Measurements from ENCODE around the gene GRIN1. TPM values are rescaled to one million over a fixed set of nuclear protein-coding genes. Genes with fewer than 3 reads are reported as not detected.

GRIN1 gene
- polyA plus RNA-seq, 2 of the 4 experiments (the other 2 are of a cell fraction) = 0.13 to 0.45 TPM

DNA sequence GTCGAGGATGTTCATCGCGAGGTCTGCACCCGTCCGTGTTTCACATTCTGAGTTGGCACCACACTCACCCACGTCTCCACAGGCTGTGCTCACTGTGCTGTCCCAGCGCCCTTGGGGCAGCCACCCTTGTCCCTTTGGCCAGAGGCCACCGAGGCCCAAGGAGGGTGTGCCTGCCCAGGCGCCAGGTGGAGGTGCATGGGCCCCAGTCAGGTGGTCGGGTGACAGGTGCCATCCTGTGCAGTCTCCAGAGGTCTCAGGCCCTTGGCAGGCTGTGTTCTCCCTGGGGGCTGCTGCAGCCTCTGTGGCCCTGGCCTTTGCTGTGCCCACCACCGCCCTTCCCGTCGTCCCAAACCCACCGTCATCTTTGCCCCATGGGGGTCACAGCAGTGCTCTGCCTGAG lies 39.7 kb upstream of the GRIN1 start:
- TF ChIP-seq RNF2 (IDR thresholded peaks at IDR 0.05; ENCODE audit: borderline replicate concordance, low read depth) (no peak), HOXB5 (CRISPR knock-in tag; IDR thresholded peaks at IDR 0.05) (no peak), HDAC2 (IDR thresholded peaks at IDR 0.05) (no peak), KDM5A (IDR thresholded peaks at IDR 0.05) (no peak), MYC (IDR thresholded peaks at IDR 0.05; ENCODE audit: borderline replicate concordance, low read length) (no peak), ZFP36 (IDR thresholded peaks at IDR 0.05; ENCODE audit: borderline replicate concordance, partially characterized antibody) (no peak), MAZ (IDR thresholded peaks at IDR 0.05; ENCODE audit: borderline replicate concordance, low read depth, low read length) (no peak), ZSCAN20 (CRISPR knock-in tag; IDR thresholded peaks at IDR 0.05) (no peak), RARB (CRISPR knock-in tag; IDR thresholded peaks at IDR 0.05) (no peak)
- TF ChIP-seq, protein P1, sequence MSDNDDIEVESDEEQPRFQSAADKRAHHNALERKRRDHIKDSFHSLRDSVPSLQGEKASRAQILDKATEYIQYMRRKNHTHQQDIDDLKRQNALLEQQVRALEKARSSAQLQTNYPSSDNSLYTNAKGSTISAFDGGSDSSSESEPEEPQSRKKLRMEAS (IDR thresholded peaks at IDR 0.05) = no peak
- TF ChIP-seq, protein P2, sequence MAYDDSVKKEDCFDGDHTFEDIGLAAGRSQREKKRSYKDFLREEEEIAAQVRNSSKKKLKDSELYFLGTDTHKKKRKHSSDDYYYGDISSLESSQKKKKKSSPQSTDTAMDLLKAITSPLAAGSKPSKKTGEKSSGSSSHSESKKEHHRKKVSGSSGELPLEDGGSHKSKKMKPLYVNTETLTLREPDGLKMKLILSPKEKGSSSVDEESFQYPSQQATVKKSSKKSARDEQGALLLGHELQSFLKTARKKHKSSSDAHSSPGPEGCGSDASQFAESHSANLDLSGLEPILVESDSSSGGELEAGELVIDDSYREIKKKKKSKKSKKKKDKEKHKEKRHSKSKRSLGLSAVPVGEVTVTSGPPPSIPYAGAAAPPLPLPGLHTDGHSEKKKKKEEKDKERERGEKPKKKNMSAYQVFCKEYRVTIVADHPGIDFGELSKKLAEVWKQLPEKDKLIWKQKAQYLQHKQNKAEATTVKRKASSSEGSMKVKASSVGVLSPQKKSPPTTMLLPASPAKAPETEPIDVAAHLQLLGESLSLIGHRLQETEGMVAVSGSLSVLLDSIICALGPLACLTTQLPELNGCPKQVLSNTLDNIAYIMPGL (CRISPR knock-in tag; IDR thresholded peaks at IDR 0.05; ENCODE audit: borderline replicate concordance) = no peak
- TF ChIP-seq, protein P3, sequence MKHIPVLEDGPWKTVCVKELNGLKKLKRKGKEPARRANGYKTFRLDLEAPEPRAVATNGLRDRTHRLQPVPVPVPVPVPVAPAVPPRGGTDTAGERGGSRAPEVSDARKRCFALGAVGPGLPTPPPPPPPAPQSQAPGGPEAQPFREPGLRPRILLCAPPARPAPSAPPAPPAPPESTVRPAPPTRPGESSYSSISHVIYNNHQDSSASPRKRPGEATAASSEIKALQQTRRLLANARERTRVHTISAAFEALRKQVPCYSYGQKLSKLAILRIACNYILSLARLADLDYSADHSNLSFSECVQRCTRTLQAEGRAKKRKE (CRISPR knock-in tag; IDR thresholded peaks at IDR 0.05; ENCODE audit: low read depth) = no peak
- TF ChIP-seq, protein P4, sequence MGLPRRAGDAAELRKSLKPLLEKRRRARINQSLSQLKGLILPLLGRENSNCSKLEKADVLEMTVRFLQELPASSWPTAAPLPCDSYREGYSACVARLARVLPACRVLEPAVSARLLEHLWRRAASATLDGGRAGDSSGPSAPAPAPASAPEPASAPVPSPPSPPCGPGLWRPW (IDR thresholded peaks at IDR 0.05) = no peak
- Histone ChIP-seq H3K4me2 (no peak overlapping the region), H3K4me3 (no peak overlapping the region), H3K27ac (no peak overlapping the region), H3K9me3 (peaks cover 7% of the 10 kb centered on the region), H3K4me1 (no peaks in the 10 kb centered on the region)
- WGBS (ENCODE audit: missing lambda C conversion rate) = 84% methylated on average over 14 of the region's 14 CpGs
- DNase-seq (ENCODE audit: low read depth in 1 of 2, low spot score in 1 of 2) = no peak
- ChIA-PET CTCF (interaction anchor here (1.0 to 3.1 kb wide), 2 partner anchors 10 to 52 kb away, joined by 3 to 9 read pairs; no protein-coding TSS in a partner anchor), POLR2A (interaction anchor here (0.6 kb wide), 1 partner anchor 14 kb away, joined by 6 read pairs; no protein-coding TSS in a partner anchor)
- no peak; a peak in 1 of 6 replicates for ATAC-seq
- no peak for FAIRE-seq

DNA sequence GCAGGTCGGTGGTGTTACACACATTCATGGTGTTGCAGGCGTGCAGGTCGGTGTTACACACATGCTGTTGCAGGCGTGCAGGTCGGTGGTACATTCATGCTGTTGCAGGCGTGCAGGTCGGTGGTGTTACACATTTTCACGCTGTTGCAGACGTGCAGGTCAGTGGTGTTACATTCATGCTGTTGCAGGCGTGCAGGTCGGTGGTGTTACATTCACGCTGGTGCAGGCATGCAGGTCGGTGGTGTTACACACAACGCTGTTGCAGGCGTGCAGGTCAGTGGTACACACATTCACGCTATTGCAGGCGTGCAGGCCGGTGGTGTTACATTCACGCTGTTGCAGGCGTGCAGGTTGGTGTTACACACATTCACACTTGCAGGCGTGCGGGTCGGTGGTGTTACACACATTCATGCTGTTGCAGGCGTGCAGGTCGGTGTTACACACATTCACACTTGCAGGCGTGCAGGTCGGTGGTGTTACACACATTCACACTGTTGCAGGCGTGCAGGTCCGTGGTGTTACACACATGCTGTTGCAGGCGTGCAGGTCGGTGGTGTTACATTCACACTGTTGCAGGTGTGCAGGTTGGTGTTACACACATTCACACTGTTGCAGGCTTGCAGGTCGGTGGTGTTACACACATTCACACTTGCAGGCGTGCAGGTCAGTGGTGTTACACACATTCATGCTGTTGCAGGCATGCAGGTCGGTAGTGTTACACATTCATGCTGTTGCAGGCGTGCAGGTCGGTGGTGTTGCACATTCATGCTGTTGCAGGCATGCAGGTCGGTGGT lies 35.6 kb upstream of the GRIN1 start:
- no peak for TF ChIP-seq FOXS1 (CRISPR knock-in tag; IDR thresholded peaks at IDR 0.05)
- no peak for TF ChIP-seq CHD4 (IDR thresholded peaks at IDR 0.05; ENCODE audit: borderline replicate concordance)
- TF ChIP-seq, protein P5, sequence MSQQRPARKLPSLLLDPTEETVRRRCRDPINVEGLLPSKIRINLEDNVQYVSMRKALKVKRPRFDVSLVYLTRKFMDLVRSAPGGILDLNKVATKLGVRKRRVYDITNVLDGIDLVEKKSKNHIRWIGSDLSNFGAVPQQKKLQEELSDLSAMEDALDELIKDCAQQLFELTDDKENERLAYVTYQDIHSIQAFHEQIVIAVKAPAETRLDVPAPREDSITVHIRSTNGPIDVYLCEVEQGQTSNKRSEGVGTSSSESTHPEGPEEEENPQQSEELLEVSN (IDR thresholded peaks at IDR 0.05; ENCODE audit: borderline replicate concordance, low read depth) = no peak
- no peak for TF ChIP-seq NPAS2 (CRISPR knock-in tag; IDR thresholded peaks at IDR 0.05; ENCODE audit: borderline replicate concordance)
- no peak for TF ChIP-seq ZC3H11A (IDR thresholded peaks at IDR 0.05)
- TF ChIP-seq CBX2 (IDR thresholded peaks at IDR 0.05; ENCODE audit: borderline replicate concordance, low read depth) = no peak
- no peak for TF ChIP-seq MYC (IDR thresholded peaks at IDR 0.05; ENCODE audit: borderline replicate concordance, low read length)
- Histone ChIP-seq H3K4me3 (no peak overlapping the region), H3K9me3 (peaks cover 7% of the 10 kb centered on the region), H3K4me2 (no peak overlapping the region), H3K27ac (no peak overlapping the region), H3K4me1 (no peaks in the 10 kb centered on the region)
- POLR2A ChIA-PET = interaction anchor here (0.7 to 1.6 kb wide), 2 partner anchors 17 to 68 kb away, joined by 4 read pairs; partner anchors contain the start of gene MAN1B1
- ATAC-seq = no peak
- no peak for FAIRE-seq
- 91% methylated on average over 37 of the region's 37 CpGs for WGBS (ENCODE audit: missing lambda C conversion rate)
- no peak for DNase-seq (ENCODE audit: low read depth in 1 of 2, low spot score in 1 of 2)
- CTCF ChIA-PET = interaction anchor here (0.6 to 2.5 kb wide), 2 partner anchors 36 to 187 kb away, joined by 4 to 11 read pairs; no protein-coding TSS in a partner anchor
